Body of pancreas (tissue), 4 donors: ENCODE measurements around the gene GFM2. TPM values are rescaled to one million over a fixed set of nuclear protein-coding genes. Genes with fewer than 3 reads are reported as not detected.
A peak's percentile ranks its signal among the peaks of the same experiment; 100 is the strongest.
"Not testable (repeated sequence)": the region's sequence is repeated elsewhere in the genome, so short reads cannot be mapped to it uniquely, and the experiment has no call there.

Experiments
- ATAC-seq: fragments of 150-250 bp; one replicate; pipeline ENCODE4 v1.9.1; 2016
- DNase-seq, 4 donors: peaks; one replicate each; pipeline ENCODE4 v3.0.0-alpha.2; 2019
- H3K27ac ChIP-seq, 4 donors: fragments of 200-600 bp; sonication (generic); 1 replicate in 3 of 4; 2 replicates in 1 of 4; pipeline versions ENCODE4 v1.5.1 to v1.6.1; 2016 to 2019; ENCODE audit warnings: mild to moderate bottlenecking in 1 of 4, mixed read lengths in 1 of 4, moderate library complexity in 1 of 4
- H3K27me3 ChIP-seq, 2 donors: fragments of 200-600 bp; sonication (generic); one replicate each; pipeline ENCODE4 v1.6.0; 2016; ENCODE audit warnings: mild to moderate bottlenecking in 1 of 2
- H3K36me3 ChIP-seq, 2 donors: fragments of 200-600 bp; sonication (generic); replicated peaks in 1 of 2; 2 replicates each; pipeline ENCODE4 v1.5.1; 2016; ENCODE audit warnings: low read depth in 2 of 2; ENCODE audit not compliant: insufficient read depth in 1 of 2
- H3K4me1 ChIP-seq: fragments of 200-600 bp; sonication (generic); one replicate; pipeline ENCODE4 v1.6.0; 2016
- H3K4me3 ChIP-seq, 2 donors: fragments of 200-600 bp; sonication (generic); 1 replicate in 1 of 2; 2 replicates in 1 of 2; pipeline ENCODE4 v1.5.1; 2016 to 2019
- H3K9me3 ChIP-seq, 3 donors: fragments of 200-600 bp; sonication (generic); 1 replicate in 2 of 3; 2 replicates in 1 of 3; pipeline ENCODE4 v1.5.1; 2016
- CTCF ChIP-seq, 7 experiments: fragments of 450-650 bp in 4 of 7; fragments of 200-600 bp in 3 of 7; sonication (generic) in 3 of 7; IDR thresholded peaks; one replicate each; pipeline ENCODE4 v1.5.1; 2016 to 2019; ENCODE audit warnings: antibody characterized with exemption in 7 of 7
- POLR2A ChIP-seq, 3 donors: fragments of 450-650 bp; IDR thresholded peaks; one replicate each; pipeline ENCODE4 v1.6.1; 2016; ENCODE audit warnings: antibody characterized with exemption in 3 of 3, mild to moderate bottlenecking in 2 of 3
- WGBS, 2 donors: methylation state at CpG; one replicate each; pipeline ENCODE4 v1.1.5; 2017; 5-methylcytosine and 5-hydroxymethylcytosine counted together
- intact Hi-C: fragments of 100-400 bp; cut with DNase I; formaldehyde crosslinking; loops from one replicate; pipeline ENCODE4 v1.15.1; 2023
- total RNA-seq, 2 donors: library from RNA; depleted of rRNA; stranded (reverse); fragments of >200 nt; gene quantifications; one replicate each; pipeline ENCODE4 v1.1.0, GENCODE V29; 2016

GFM2 gene
- total RNA-seq, 2 donors from 2014 or later, result 6.3 to 14.5 TPM

GRCh38 chr5:74685979-74686631 lies 80.8 kb downstream of the GFM2 start:
- no peak for ATAC-seq
- TF ChIP-seq POLR2A (IDR thresholded peaks at IDR 0.05) (peak in 1 of 3 donors; percentile 26), CTCF (IDR thresholded peaks at IDR 0.05) (no peak)
- H3K27me3 ChIP-seq, result no peaks in the 10 kb centered on the region
- peak overlapping the region; percentile 80 to 93 (median 87) for H3K27ac ChIP-seq
- H3K36me3 ChIP-seq, result peaks cover 0 to 10% of the 10 kb centered on the region in 2 donors
- peak in 1 of 4 donors; percentile 59 for DNase-seq
- H3K4me1 ChIP-seq, result peaks cover 15% of the 10 kb centered on the region
- H3K4me3 ChIP-seq, result peak overlapping the region in 1 of 2 donors; percentile 79
- 30 to 51% methylated on average over 10 of the region's 10 CpGs for whole genome bisulfite sequencing, 2 donors
- H3K9me3 ChIP-seq, result no peaks in the 10 kb centered on the region
- intact Hi-C loops, result no loop called here

- Histone ChIP-seq H3K27me3 (no peaks in the 10 kb centered on the region), H3K27ac (peak within 1 kb of the TSS; percentile 80 to 93 (median 87)), H3K9me3 (no peaks in the 10 kb centered on the region), H3K4me3 (peak within 1 kb of the TSS; percentile 55 to 79), H3K36me3 (peaks cover 0 to 7% of the 10 kb centered on the region in 2 donors), H3K4me1 (peaks cover 15% of the 10 kb centered on the region)
- peak; percentile 91 to 96 (median 94) for DNase-seq
- peak; percentile 93 to 94 (median 93) for TF ChIP-seq POLR2A (IDR thresholded peaks at IDR 0.05)
- TF ChIP-seq CTCF (IDR thresholded peaks at IDR 0.05), result peak in 4 of 7 experiments; percentile 18 to 33 (median 26)
- 4 to 20% methylated on average over 12 to 63 of the region's 78 CpGs for WGBS, 2 donors
- intact Hi-C loops, result no loop called here
- ATAC-seq, result peak; percentile 96
These were observed 81.7 kb downstream of the GFM2 start, which contains the start of gene HEXB for GRCh38 chr5:74684900-74685851. HEXB (plus strand) TSS chr5:74685233; CDS start chr5:74685261, 28 bp downstream.

- intact Hi-C loops, result no loop called here
- H3K4me3 ChIP-seq, result no peak overlapping the region
- 72 to 73% methylated on average over 4 of the region's 4 CpGs for WGBS, 2 donors
- no peaks in the 10 kb centered on the region for H3K9me3 ChIP-seq
- TF ChIP-seq CTCF (IDR thresholded peaks at IDR 0.05), result no peak
- TF ChIP-seq POLR2A (IDR thresholded peaks at IDR 0.05), result no peak
- H3K36me3 ChIP-seq, result no peaks in the 10 kb centered on the region
- no peak overlapping the region for H3K27ac ChIP-seq
- H3K27me3 ChIP-seq, result no peaks in the 10 kb centered on the region
- no peak for ATAC-seq
- DNase-seq, result no peak
- H3K4me1 ChIP-seq, result no peaks in the 10 kb centered on the region
These were observed 87.0 kb downstream of the GFM2 start for GRCh38 chr5:74679966-74680365.

DNA sequence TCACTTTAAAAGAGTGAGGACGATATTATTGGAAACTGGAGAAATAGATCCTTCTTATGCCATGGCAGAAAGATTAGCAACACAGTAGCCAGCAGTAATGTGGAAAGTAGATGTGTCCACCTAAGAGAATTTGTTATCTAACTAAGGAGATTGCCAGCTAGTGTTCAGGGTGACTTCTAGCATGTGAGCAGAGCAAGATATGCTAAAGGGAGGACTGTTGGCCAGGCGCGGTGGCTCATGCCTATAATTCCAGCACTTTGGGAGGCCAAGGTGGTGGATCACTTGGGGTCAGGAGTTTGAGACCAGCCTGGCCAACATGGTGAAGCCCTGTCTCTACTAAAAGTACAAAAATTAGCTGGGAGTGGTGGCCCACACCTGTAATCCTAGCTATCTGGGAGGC lies 87.6 kb downstream of the GFM2 start:
- H3K9me3 ChIP-seq, H3K27ac ChIP-seq, H3K36me3 ChIP-seq, ATAC-seq, intact Hi-C loops, H3K4me3 ChIP-seq, H3K27me3 ChIP-seq, DNase-seq, H3K4me1 ChIP-seq: not testable (repeated sequence)
- 76 to 92% methylated on average over 3 of the region's 3 CpGs for WGBS, 2 donors

DNA sequence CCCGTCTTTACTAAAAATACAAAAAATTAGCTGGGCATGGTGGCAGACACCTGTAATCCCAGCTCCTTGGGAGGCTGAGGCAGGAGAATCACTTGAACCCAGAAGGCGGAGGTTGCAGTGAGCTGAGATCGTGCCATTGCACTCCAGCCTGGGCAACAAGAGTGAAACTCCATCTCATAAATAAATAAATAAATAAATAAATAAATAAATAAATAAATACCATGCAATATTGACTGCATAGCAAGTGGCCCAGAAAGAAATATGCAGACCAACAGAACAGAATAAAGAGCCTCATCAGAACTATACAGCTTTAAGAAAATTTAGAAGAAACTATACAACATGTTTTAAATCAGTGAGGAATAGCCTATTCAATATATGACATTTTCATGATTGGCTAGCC lies 88.8 kb downstream of the GFM2 start:
- H3K4me1 ChIP-seq, intact Hi-C loops, H3K4me3 ChIP-seq, H3K27ac ChIP-seq, H3K9me3 ChIP-seq, DNase-seq, H3K36me3 ChIP-seq, ATAC-seq, H3K27me3 ChIP-seq: not testable (repeated sequence)
- WGBS, 2 donors, result 82 to 85% methylated on average over 3 of the region's 3 CpGs

DNA sequence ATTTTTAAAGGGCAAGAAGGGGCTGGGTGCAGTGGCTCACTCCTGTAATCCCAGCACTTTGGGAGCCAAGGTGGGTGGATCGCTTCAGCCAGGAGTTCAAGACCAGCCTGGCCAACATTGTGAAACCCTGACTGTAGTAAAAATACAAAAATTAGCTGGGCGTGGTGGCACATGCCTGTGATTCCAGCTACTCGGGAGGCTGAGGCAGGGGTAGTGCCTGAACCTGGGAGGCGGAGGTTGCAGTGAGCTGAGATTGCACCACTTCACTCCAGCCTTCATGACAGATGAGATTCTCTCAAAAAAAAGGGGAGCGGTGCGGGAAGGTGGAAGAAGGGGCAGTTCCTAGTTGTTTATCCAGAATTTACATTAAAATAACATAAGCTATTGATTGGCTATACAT lies 90.5 kb downstream of the GFM2 start:
- H3K36me3 ChIP-seq, H3K4me3 ChIP-seq, DNase-seq, intact Hi-C loops, H3K27ac ChIP-seq, H3K27me3 ChIP-seq, H3K9me3 ChIP-seq, ATAC-seq, H3K4me1 ChIP-seq: not testable (repeated sequence)
- 89 to 93% methylated on average over 6 of the region's 6 CpGs for WGBS, 2 donors
